Neural cell (in vitro differentiated cells): ENCODE measurements around the gene CPNE1. TPM values are rescaled to one million over a fixed set of nuclear protein-coding genes. Genes with fewer than 3 reads are reported as not detected.

Experiments used
- H2AFZ ChIP-seq: fragments of 200-600, 300-800 bp; sonication (generic), shearing (Covaris generic); 2 replicates; pipeline ENCODE4 v1.6.0; 2014; ENCODE audit warnings: low read depth, mild to moderate bottlenecking, antibody characterized with exemption, low read length, moderate library complexity
- H3F3A ChIP-seq: fragments of 200-600 bp; shearing (Covaris generic); 2 replicates; pipeline ENCODE4 v1.6.1; 2016; ENCODE audit warnings: mild to moderate bottlenecking, moderate library complexity, mixed read lengths, antibody characterized with exemption, low read length; ENCODE audit not compliant: insufficient read depth, poor library complexity, severe bottlenecking
- H3K27ac ChIP-seq: fragments of 200-600, 300-800 bp; sonication (generic), shearing (Covaris generic); 2 replicates; pipeline ENCODE4 v1.5.1; 2014; ENCODE audit warnings: mild to moderate bottlenecking, low read length, moderate library complexity
- H3K27me3 ChIP-seq: fragments of 300-800, 200-600 bp; sonication (generic), shearing (Covaris generic); 2 replicates; pipeline ENCODE4 v1.6.0; 2014; ENCODE audit warnings: mild to moderate bottlenecking, low read depth, low read length, moderate library complexity; ENCODE audit not compliant: insufficient read depth
- H3K36me3 ChIP-seq: fragments of 300-800, 200-600 bp; sonication (generic), shearing (Covaris generic); 2 replicates; pipeline ENCODE4 v1.5.1; 2014; ENCODE audit warnings: mild to moderate bottlenecking, antibody characterized with exemption, low read length, moderate library complexity; ENCODE audit not compliant: insufficient read depth
- H3K4me2 ChIP-seq: fragments of 300-800, 200-600 bp; sonication (generic), shearing (Covaris generic); 2 replicates; pipeline ENCODE4 v1.6.0; 2014; ENCODE audit warnings: mild to moderate bottlenecking, low read length
- H3K4me3 ChIP-seq: fragments of 300-800, 200-600 bp; sonication (generic), shearing (Covaris generic); 2 replicates; pipeline ENCODE4 v1.5.1; 2014; ENCODE audit warnings: mild to moderate bottlenecking, low read length, moderate library complexity
- H3K79me2 ChIP-seq: fragments of 200-600 bp; shearing (Covaris generic); replicated peaks from 2 replicates; pipeline ENCODE4 v1.6.0; 2014; ENCODE audit warnings: mild to moderate bottlenecking, low read length, moderate library complexity; ENCODE audit not compliant: insufficient read depth
- H3K9ac ChIP-seq: fragments of 300-800, 200-600 bp; sonication (generic), shearing (Covaris generic); 2 replicates; pipeline ENCODE4 v1.6.1; 2016; ENCODE audit warnings: mild to moderate bottlenecking, low read length, mixed read lengths
- H3K9me2 ChIP-seq: fragments of 200-600 bp; shearing (Covaris generic); 2 replicates; pipeline ENCODE4 v1.6.1; 2016; ENCODE audit warnings: mild to moderate bottlenecking, low read length, mixed read lengths; ENCODE audit not compliant: insufficient read depth
- H3K9me3 ChIP-seq: fragments of 200-600, 300-800 bp; sonication (generic), shearing (Covaris generic); 2 replicates; pipeline ENCODE4 v1.6.1; 2016; ENCODE audit warnings: mild to moderate bottlenecking, mixed run types, low read length, moderate library complexity, mixed read lengths
- H4K20me1 ChIP-seq: fragments of 200-600 bp; shearing (Covaris generic); 2 replicates; pipeline ENCODE4 v1.6.1; 2016; ENCODE audit warnings: mild to moderate bottlenecking, mixed run types; ENCODE audit not compliant: insufficient read depth
- EP300 ChIP-seq: fragments of 450-650 bp; conservative IDR thresholded peaks from 2 replicates; pipeline ENCODE4 v1.6.1; 2014; ENCODE audit warnings: antibody characterized with exemption, mild to moderate bottlenecking, moderate library complexity; ENCODE audit not compliant: poor library complexity, severe bottlenecking
- EZH2 ChIP-seq: fragments of 200-600, 300-800 bp; shearing (Covaris generic), sonication (generic); IDR thresholded peaks from 2 replicates; pipeline ENCODE4 v1.6.1; 2014; ENCODE audit warnings: antibody characterized with exemption, low read length, borderline replicate concordance, mild to moderate bottlenecking; ENCODE audit not compliant: insufficient read depth, poor library complexity, severe bottlenecking
- MXI1 ChIP-seq: fragments of 450-650 bp; conservative IDR thresholded peaks from 2 replicates; pipeline ENCODE4 v1.6.1; 2014; ENCODE audit warnings: antibody characterized with exemption, mild to moderate bottlenecking; ENCODE audit not compliant: poor library complexity, severe bottlenecking
- POLR2AphosphoS5 ChIP-seq: IDR thresholded peaks from 2 replicates; pipeline ENCODE4 v1.6.1; 2012
- RAD21 ChIP-seq: fragments of 450-650 bp; conservative IDR thresholded peaks from 2 replicates; pipeline ENCODE4 v1.6.1; 2014; ENCODE audit warnings: antibody characterized with exemption, mild to moderate bottlenecking, moderate library complexity
- SMC3 ChIP-seq: fragments of 450-650 bp; conservative IDR thresholded peaks from 2 replicates; pipeline ENCODE4 v1.6.1; 2014; ENCODE audit warnings: antibody characterized with exemption, mild to moderate bottlenecking, moderate library complexity; ENCODE audit not compliant: poor library complexity
- TAF1 ChIP-seq: IDR thresholded peaks from 2 replicates; pipeline ENCODE4 v1.6.1; 2012; ENCODE audit warnings: low read depth
- polyA plus RNA-seq: library from polyadenylated mRNA; depleted of rRNA; stranded (reverse); fragments of >200 nt; gene quantifications from 2 replicates; pipeline ENCODE4 v1.2.3, GENCODE V29; 2014
- TF ChIP-seq, protein P1 (sequence below): IDR thresholded peaks from 2 replicates; pipeline ENCODE4 v1.6.1; 2012; ENCODE audit warnings: borderline replicate concordance
- TF ChIP-seq, protein P2 (sequence below): fragments of 450-650 bp; IDR thresholded peaks from 2 replicates; pipeline ENCODE4 v1.5.1; 2014; ENCODE audit warnings: antibody characterized with exemption, mild to moderate bottlenecking, moderate library complexity; ENCODE audit not compliant: poor library complexity, severe bottlenecking

The CPNE1 gene
- polyA plus RNA-seq, 1 donor from 2014 or later = 148 TPM

DNA sequence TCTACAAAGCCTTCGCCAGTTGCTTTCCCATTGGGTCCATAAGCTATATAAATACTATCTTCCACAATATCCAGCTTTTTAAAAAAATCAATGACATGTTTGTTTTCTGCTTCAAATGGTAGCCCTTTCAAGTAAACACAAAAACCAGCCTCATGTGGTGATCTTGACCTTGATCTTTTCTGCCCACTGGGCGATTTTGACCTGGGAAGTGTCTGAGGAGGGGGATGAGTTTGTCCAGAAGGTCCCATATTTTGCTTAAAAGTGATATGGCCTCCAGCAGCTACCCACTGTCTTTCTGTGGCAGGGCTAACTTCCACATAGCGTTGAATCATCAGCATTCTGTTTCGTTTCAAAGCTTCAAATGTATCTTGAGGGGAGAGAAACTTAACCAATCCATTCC is 10.8 kb downstream of the CPNE1 start:
- H3K9me3 ChIP-seq = no peaks in the 10 kb centered on the region
- peaks cover 97% of the 10 kb centered on the region for H3K79me2 ChIP-seq
- H3K9me2 ChIP-seq = no peaks in the 10 kb centered on the region
- H3K4me3 ChIP-seq = no peak overlapping the region
- no peaks in the 10 kb centered on the region for H3K27me3 ChIP-seq
- H3K36me3 ChIP-seq = no peaks in the 10 kb centered on the region
- no peaks in the 10 kb centered on the region for H3F3A ChIP-seq
- H2AFZ ChIP-seq = no peak overlapping the region
- no peak for TF ChIP-seq RAD21
- no peak for TF ChIP-seq MXI1
- TF ChIP-seq SMC3 = no peak
- TF ChIP-seq EP300 = no peak
- TF ChIP-seq, protein P1, sequence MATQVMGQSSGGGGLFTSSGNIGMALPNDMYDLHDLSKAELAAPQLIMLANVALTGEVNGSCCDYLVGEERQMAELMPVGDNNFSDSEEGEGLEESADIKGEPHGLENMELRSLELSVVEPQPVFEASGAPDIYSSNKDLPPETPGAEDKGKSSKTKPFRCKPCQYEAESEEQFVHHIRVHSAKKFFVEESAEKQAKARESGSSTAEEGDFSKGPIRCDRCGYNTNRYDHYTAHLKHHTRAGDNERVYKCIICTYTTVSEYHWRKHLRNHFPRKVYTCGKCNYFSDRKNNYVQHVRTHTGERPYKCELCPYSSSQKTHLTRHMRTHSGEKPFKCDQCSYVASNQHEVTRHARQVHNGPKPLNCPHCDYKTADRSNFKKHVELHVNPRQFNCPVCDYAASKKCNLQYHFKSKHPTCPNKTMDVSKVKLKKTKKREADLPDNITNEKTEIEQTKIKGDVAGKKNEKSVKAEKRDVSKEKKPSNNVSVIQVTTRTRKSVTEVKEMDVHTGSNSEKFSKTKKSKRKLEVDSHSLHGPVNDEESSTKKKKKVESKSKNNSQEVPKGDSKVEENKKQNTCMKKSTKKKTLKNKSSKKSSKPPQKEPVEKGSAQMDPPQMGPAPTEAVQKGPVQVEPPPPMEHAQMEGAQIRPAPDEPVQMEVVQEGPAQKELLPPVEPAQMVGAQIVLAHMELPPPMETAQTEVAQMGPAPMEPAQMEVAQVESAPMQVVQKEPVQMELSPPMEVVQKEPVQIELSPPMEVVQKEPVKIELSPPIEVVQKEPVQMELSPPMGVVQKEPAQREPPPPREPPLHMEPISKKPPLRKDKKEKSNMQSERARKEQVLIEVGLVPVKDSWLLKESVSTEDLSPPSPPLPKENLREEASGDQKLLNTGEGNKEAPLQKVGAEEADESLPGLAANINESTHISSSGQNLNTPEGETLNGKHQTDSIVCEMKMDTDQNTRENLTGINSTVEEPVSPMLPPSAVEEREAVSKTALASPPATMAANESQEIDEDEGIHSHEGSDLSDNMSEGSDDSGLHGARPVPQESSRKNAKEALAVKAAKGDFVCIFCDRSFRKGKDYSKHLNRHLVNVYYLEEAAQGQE = no peak
- TF ChIP-seq, protein P2, sequence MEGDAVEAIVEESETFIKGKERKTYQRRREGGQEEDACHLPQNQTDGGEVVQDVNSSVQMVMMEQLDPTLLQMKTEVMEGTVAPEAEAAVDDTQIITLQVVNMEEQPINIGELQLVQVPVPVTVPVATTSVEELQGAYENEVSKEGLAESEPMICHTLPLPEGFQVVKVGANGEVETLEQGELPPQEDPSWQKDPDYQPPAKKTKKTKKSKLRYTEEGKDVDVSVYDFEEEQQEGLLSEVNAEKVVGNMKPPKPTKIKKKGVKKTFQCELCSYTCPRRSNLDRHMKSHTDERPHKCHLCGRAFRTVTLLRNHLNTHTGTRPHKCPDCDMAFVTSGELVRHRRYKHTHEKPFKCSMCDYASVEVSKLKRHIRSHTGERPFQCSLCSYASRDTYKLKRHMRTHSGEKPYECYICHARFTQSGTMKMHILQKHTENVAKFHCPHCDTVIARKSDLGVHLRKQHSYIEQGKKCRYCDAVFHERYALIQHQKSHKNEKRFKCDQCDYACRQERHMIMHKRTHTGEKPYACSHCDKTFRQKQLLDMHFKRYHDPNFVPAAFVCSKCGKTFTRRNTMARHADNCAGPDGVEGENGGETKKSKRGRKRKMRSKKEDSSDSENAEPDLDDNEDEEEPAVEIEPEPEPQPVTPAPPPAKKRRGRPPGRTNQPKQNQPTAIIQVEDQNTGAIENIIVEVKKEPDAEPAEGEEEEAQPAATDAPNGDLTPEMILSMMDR = no peak
- TF ChIP-seq TAF1 = no peak
- TF ChIP-seq POLR2AphosphoS5 = no peak
- TF ChIP-seq EZH2 = no peak
- no peak overlapping the region for H3K4me2 ChIP-seq
- no peak overlapping the region for H3K9ac ChIP-seq
- no peaks in the 10 kb centered on the region for H4K20me1 ChIP-seq
- H3K27ac ChIP-seq = no peak overlapping the region

DNA sequence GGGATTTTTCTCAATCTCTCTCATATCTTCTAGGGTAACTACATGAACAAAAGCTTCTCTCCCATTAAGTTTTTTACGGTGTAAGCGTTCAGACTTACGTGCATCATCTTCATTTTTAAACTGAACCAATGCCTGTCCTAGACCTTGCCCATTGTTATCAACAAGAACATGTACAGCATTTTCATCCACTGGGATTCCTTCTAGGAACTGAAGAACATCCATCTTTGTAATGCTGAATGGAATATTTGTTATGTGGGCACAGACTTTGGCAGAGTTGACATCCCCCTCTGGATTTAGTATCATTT is 11.3 kb downstream of the CPNE1 start:
- no peak overlapping the region for H3K4me3 ChIP-seq
- no peaks in the 10 kb centered on the region for H3K9me3 ChIP-seq
- no peak overlapping the region for H3K27ac ChIP-seq
- H3K79me2 ChIP-seq = peaks cover 97% of the 10 kb centered on the region
- H3K9ac ChIP-seq = no peak overlapping the region
- TF ChIP-seq POLR2AphosphoS5 (no peak), EZH2 (no peak), MXI1 (no peak), RAD21 (no peak)
- TF ChIP-seq, protein P1 = no peak
- no peaks in the 10 kb centered on the region for H4K20me1 ChIP-seq
- no peaks in the 10 kb centered on the region for H3K36me3 ChIP-seq
- H2AFZ ChIP-seq = no peak overlapping the region
- H3F3A ChIP-seq = no peaks in the 10 kb centered on the region
- H3K4me2 ChIP-seq = no peak overlapping the region
- no peaks in the 10 kb centered on the region for H3K9me2 ChIP-seq
- no peaks in the 10 kb centered on the region for H3K27me3 ChIP-seq
